Measurements from ENCODE around the gene RANGAP1.

- TF ChIP-seq CTCF (conservative IDR thresholded peaks at IDR 0.05; ENCODE audit: low read depth, low read length): no peak
- TF ChIP-seq EZH2 (IDR thresholded peaks at IDR 0.05; ENCODE audit: borderline replicate concordance, low read depth, low read length, poor library complexity, severe bottlenecking): no peak
These were observed 47.2 kb downstream of the RANGAP1 start for GRCh38 chr22:41238570-41239442.
